ENCODE data around the gene TNS2. TPM values are rescaled to one million over a fixed set of nuclear protein-coding genes. Genes with fewer than 3 reads are reported as not detected.

Gene TNS2
- total RNA-seq, 1 experiment from 2014 or later, result 13.1 TPM

GRCh38 chr12:53060064-53060720 lies 10.3 kb downstream of the TNS2 start:
- ChIA-PET CTCF (interaction anchor here (1.8 kb wide), 1 partner anchor 12 kb away, joined by 13 read pairs; no protein-coding TSS in a partner anchor), POLR2A (ENCODE audit: unreplicated experiment) (interaction anchor here (0.5 kb wide), 1 partner anchor 238 kb away, joined by 4 read pairs; no protein-coding TSS in a partner anchor)
- Histone ChIP-seq H3K4me3 (ENCODE audit: low read length) (no peak overlapping the region), H3K9me3 (ENCODE audit: low read length) (no peaks in the 10 kb centered on the region), H3K79me2 (ENCODE audit: low read length) (no peaks in the 10 kb centered on the region), H3K27me3 (ENCODE audit: low read length) (no peaks in the 10 kb centered on the region), H3K4me1 (ENCODE audit: insufficient read depth, low read length) (peaks cover 15% of the 10 kb centered on the region), H2AFZ (ENCODE audit: low read length) (no peak overlapping the region), H3K9ac (ENCODE audit: low read length) (no peak overlapping the region), H3K27ac (ENCODE audit: low read length) (no peak overlapping the region), H3K4me2 (ENCODE audit: low read length) (no peak overlapping the region), H3K9me2 (replicated peaks; ENCODE audit: low read length) (no peaks in the 10 kb centered on the region), H4K20me1 (ENCODE audit: low read length) (no peaks in the 10 kb centered on the region), H3F3A (ENCODE audit: low read length, unreplicated experiment) (no peaks in the 10 kb centered on the region), H3K36me3 (ENCODE audit: low read depth, low read length) (peaks cover under 1% of the 10 kb centered on the region; the same call in 1 of the 2 replicates)
- ATAC-seq (no peak), DNase-seq (no peak)
- no TSS peak for BruUV-seq (replicated peaks)
- intact Hi-C loops (cut with micrococcal nuclease), result loop anchor here (10.0 kb wide), 1 partner anchor 115 kb away; no protein-coding TSS in a partner anchor
- TF ChIP-seq CTCF (conservative IDR thresholded peaks at IDR 0.05; ENCODE audit: low read depth, low read length) (no peak), EZH2phosphoT487 (IDR thresholded peaks at IDR 0.05; ENCODE audit: borderline replicate concordance, low read length) (no peak), EZH2 (IDR thresholded peaks at IDR 0.05; ENCODE audit: low read length, unreplicated experiment) (no peak)

GRCh38 chr12:53060721-53061276 lies 10.9 kb downstream of the TNS2 start:
- no peak for DNase-seq
- no peak for ATAC-seq
- no peaks in the 10 kb centered on the region for H3K9me2 ChIP-seq (replicated peaks; ENCODE audit: low read length)
- no TSS peak for BruUV-seq (replicated peaks)
- H3K4me2 ChIP-seq (ENCODE audit: low read length), result no peak overlapping the region
- H3F3A ChIP-seq (ENCODE audit: low read length, unreplicated experiment), result no peaks in the 10 kb centered on the region
- no peak overlapping the region for H3K9ac ChIP-seq (ENCODE audit: low read length)
- intact Hi-C loops (cut with micrococcal nuclease), result loop anchor here (10.0 kb wide), 1 partner anchor 114 kb away; no protein-coding TSS in a partner anchor
- no peaks in the 10 kb centered on the region for H3K27me3 ChIP-seq (ENCODE audit: low read length)
- H3K79me2 ChIP-seq (ENCODE audit: low read length), result no peaks in the 10 kb centered on the region
- POLR2A ChIA-PET (ENCODE audit: unreplicated experiment), result no interaction called here
- H4K20me1 ChIP-seq (ENCODE audit: low read length), result no peaks in the 10 kb centered on the region
- no peaks in the 10 kb centered on the region for H3K9me3 ChIP-seq (ENCODE audit: low read length)
- CTCF ChIA-PET, result interaction anchor here (1.3 to 1.8 kb wide), 2 partner anchors 13 to 38 kb away, joined by 4 to 13 read pairs; no protein-coding TSS in a partner anchor
- TF ChIP-seq CTCF (conservative IDR thresholded peaks at IDR 0.05; ENCODE audit: low read depth, low read length) (no peak), EZH2phosphoT487 (IDR thresholded peaks at IDR 0.05; ENCODE audit: borderline replicate concordance, low read length) (no peak), EZH2 (IDR thresholded peaks at IDR 0.05; ENCODE audit: low read length, unreplicated experiment) (no peak)
- H3K27ac ChIP-seq (ENCODE audit: low read length), result no peak overlapping the region
- no peak overlapping the region for H2AFZ ChIP-seq (ENCODE audit: low read length)
- peaks cover 19% of the 10 kb centered on the region for H3K4me1 ChIP-seq (ENCODE audit: insufficient read depth, low read length)
- no peak overlapping the region for H3K4me3 ChIP-seq (ENCODE audit: low read length)
- H3K36me3 ChIP-seq (ENCODE audit: low read depth, low read length), result peaks cover 4% of the 10 kb centered on the region; the same call in 1 of the 2 replicates

All from PC-3 (cell line).